OCI-LY3 (cell line): ENCODE results near the gene ASGR2.

Experiments
- H2AFZ ChIP-seq: fragments of 200-600, 300-600 bp; shearing (Covaris generic); 2 replicates; pipeline ENCODE4 v1.6.0; 2014; ENCODE audit warnings: antibody characterized with exemption, low read depth, low read length
- H3K27ac ChIP-seq: fragments of 200-600, 300-600 bp; sonication (generic); 2 replicates; pipeline ENCODE4 v1.5.1; 2014; ENCODE audit warnings: mild to moderate bottlenecking, low read length, moderate library complexity, mixed read lengths
- H3K27me3 ChIP-seq: fragments of 200-600, 300-600 bp; sonication (generic); 2 replicates; pipeline ENCODE4 v1.6.1; 2014; ENCODE audit warnings: low read depth, low read length, mixed read lengths
- H3K36me3 ChIP-seq: fragments of 200-600, 300-600 bp; sonication (generic); replicated peaks from 2 replicates; pipeline ENCODE3; 2014; ENCODE audit warnings: low read depth, low read length, mixed read lengths
- H3K4me1 ChIP-seq: fragments of 300-600, 200-600 bp; sonication (generic); 2 replicates; pipeline ENCODE4 v1.6.1; 2014; ENCODE audit warnings: low read length, mixed read lengths
- H3K4me2 ChIP-seq: fragments of 200-600, 300-600 bp; sonication (generic); 2 replicates; pipeline ENCODE4 v1.6.1; 2014; ENCODE audit warnings: low read length, mixed read lengths
- H3K4me3 ChIP-seq: fragments of 300-600, 200-600 bp; sonication (generic); 2 replicates; pipeline ENCODE4 v1.5.1; 2014; ENCODE audit warnings: antibody characterized with exemption, mild to moderate bottlenecking, low read length, moderate library complexity
- H3K79me2 ChIP-seq: fragments of 300-600, 200-600 bp; shearing (Covaris generic); 2 replicates; pipeline ENCODE4 v1.6.1; 2014; ENCODE audit warnings: mild to moderate bottlenecking, low read length, mixed read lengths
- H3K9ac ChIP-seq: fragments of 300-600, 200-600 bp; shearing (Covaris generic); 2 replicates; pipeline ENCODE4 v1.6.0; 2014; ENCODE audit warnings: mild to moderate bottlenecking, low read length, moderate library complexity
- H3K9me3 ChIP-seq: fragments of 200-600, 300-600 bp; shearing (Covaris generic); 2 replicates; pipeline ENCODE4 v1.6.1; 2014; ENCODE audit warnings: low read length, mixed read lengths; ENCODE audit not compliant: insufficient read depth
- H4K20me1 ChIP-seq: fragments of 200-600, 300-600 bp; sonication (generic); 2 replicates; pipeline ENCODE4 v1.6.1; 2016; ENCODE audit warnings: low read length, mixed read lengths; ENCODE audit not compliant: insufficient read depth
- EZH2phosphoT487 ChIP-seq: fragments of 200-600 bp; shearing (Covaris generic); IDR thresholded peaks from 2 replicates; pipeline ENCODE4 v1.6.1; 2018; ENCODE audit warnings: antibody characterized with exemption, mixed run types, low read depth
- TF ChIP-seq, protein P1 (sequence below): fragments of 200-600, 300-600 bp; sonication (generic); IDR thresholded peaks from 2 replicates; pipeline ENCODE4 v1.5.1; 2014; ENCODE audit warnings: antibody characterized with exemption, low read length, low read depth

Gene ASGR2

DNA sequence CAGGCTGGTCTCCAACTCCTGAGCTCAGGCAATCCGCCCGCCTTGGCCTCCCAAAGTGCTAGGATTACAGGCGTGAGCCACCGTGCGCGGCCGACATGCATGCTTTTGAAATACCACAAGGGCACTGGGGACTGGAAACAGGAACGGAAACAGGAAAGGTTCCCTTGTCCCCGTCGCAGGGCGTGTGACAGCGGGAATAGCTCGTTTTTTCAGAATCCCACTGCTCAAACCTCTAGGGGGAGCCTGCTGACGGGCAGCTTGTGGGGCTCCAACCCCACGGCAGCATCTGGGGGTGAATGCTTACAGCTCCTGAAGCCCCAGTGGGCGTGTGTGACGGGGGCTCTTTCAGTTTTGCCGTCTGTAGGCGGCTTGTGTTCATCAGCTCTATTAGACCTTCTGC, 18.8 kb upstream of the ASGR2 start:
- no peaks in the 10 kb centered on the region for H3K79me2 ChIP-seq
- H3K4me3 ChIP-seq, result peak overlapping the region; percentile 54
- peak overlapping the region; percentile 55 for H3K4me2 ChIP-seq
- peaks cover 38% of the 10 kb centered on the region for H3K4me1 ChIP-seq
- TF ChIP-seq, protein P1, sequence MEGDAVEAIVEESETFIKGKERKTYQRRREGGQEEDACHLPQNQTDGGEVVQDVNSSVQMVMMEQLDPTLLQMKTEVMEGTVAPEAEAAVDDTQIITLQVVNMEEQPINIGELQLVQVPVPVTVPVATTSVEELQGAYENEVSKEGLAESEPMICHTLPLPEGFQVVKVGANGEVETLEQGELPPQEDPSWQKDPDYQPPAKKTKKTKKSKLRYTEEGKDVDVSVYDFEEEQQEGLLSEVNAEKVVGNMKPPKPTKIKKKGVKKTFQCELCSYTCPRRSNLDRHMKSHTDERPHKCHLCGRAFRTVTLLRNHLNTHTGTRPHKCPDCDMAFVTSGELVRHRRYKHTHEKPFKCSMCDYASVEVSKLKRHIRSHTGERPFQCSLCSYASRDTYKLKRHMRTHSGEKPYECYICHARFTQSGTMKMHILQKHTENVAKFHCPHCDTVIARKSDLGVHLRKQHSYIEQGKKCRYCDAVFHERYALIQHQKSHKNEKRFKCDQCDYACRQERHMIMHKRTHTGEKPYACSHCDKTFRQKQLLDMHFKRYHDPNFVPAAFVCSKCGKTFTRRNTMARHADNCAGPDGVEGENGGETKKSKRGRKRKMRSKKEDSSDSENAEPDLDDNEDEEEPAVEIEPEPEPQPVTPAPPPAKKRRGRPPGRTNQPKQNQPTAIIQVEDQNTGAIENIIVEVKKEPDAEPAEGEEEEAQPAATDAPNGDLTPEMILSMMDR, result peak; percentile 40
- TF ChIP-seq EZH2phosphoT487, result no peak
- H4K20me1 ChIP-seq, result no peaks in the 10 kb centered on the region
- no peak overlapping the region for H3K9ac ChIP-seq
- no peak overlapping the region for H3K27ac ChIP-seq
- no peaks in the 10 kb centered on the region for H3K36me3 ChIP-seq
- no peaks in the 10 kb centered on the region for H3K9me3 ChIP-seq
- no peak overlapping the region for H2AFZ ChIP-seq
- H3K27me3 ChIP-seq, result peaks cover 5% of the 10 kb centered on the region; the same call in 1 of the 2 replicates

DNA sequence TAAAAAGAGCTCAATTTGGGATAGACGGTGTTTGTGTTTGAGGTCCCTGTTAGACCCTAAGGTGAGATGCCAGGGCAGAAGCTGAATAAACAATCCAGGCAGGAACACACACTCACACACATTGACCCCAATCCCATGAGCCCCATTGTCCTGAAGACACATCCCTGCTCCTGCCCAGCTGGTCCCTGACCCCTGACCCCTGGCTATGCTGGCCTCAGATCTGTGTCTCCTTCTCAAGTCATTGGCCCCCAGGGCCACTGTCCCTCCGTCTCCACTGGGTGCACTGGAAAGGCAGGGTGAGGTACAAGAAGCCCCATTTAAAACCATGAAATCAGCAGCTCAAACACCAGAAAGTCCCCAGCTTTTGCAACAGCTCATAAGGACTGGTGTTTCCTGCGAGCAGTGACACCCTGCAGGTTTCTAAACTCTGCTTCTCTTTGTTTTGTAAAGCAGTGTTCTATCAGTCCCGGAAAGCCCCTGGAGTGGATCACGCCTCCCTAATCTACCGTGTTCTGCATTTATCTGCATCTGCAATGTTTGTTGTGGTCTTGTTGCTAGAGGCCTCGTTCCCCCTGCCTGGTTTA, 18.0 kb upstream of the ASGR2 start:
- no peaks in the 10 kb centered on the region for H3K9me3 ChIP-seq
- no peak overlapping the region for H2AFZ ChIP-seq
- peak overlapping the region; percentile 56 for H3K27ac ChIP-seq
- H3K79me2 ChIP-seq, result no peaks in the 10 kb centered on the region
- peak overlapping the region; percentile 20 for H3K4me3 ChIP-seq
- TF ChIP-seq EZH2phosphoT487, result no peak
- TF ChIP-seq, protein P1, result no peak
- H3K36me3 ChIP-seq, result no peaks in the 10 kb centered on the region
- H3K4me2 ChIP-seq, result peak overlapping the region; percentile 55
- H3K27me3 ChIP-seq, result peaks cover 5% of the 10 kb centered on the region; the same call in 1 of the 2 replicates
- no peaks in the 10 kb centered on the region for H4K20me1 ChIP-seq
- peak overlapping the region; percentile 26; the same call in 1 of the 2 replicates for H3K9ac ChIP-seq
- peaks cover 38% of the 10 kb centered on the region for H3K4me1 ChIP-seq

DNA sequence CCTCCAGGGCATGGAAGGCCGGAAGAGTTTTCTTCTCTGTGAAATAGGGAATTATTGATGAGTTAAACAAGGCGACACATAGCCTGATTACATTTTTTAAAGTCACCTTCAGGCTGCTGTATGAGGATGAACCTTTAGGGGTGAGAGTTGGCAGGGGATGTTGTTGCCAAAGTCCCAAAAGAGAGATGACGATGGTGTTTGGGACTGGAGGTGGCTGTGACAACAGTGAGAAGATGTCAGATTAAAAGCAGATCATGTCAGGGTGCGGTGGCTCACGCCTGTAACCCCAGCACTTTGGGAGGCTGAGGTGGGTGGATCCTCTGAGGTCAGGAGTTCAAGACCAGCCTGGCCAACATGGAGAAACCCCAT, 16.8 kb upstream of the ASGR2 start:
- Histone ChIP-seq H3K36me3 (no peaks in the 10 kb centered on the region), H3K27ac (peak overlapping the region; percentile 40), H3K79me2 (no peaks in the 10 kb centered on the region), H3K9me3 (no peaks in the 10 kb centered on the region), H4K20me1 (no peaks in the 10 kb centered on the region), H2AFZ (no peak overlapping the region), H3K4me2 (peak overlapping the region; percentile 57; the same call in 1 of the 2 replicates), H3K4me1 (peaks cover 38% of the 10 kb centered on the region), H3K9ac (no peak overlapping the region), H3K27me3 (no peaks in the 10 kb centered on the region), H3K4me3 (no peak overlapping the region)
- TF ChIP-seq, protein P1, result no peak

DNA sequence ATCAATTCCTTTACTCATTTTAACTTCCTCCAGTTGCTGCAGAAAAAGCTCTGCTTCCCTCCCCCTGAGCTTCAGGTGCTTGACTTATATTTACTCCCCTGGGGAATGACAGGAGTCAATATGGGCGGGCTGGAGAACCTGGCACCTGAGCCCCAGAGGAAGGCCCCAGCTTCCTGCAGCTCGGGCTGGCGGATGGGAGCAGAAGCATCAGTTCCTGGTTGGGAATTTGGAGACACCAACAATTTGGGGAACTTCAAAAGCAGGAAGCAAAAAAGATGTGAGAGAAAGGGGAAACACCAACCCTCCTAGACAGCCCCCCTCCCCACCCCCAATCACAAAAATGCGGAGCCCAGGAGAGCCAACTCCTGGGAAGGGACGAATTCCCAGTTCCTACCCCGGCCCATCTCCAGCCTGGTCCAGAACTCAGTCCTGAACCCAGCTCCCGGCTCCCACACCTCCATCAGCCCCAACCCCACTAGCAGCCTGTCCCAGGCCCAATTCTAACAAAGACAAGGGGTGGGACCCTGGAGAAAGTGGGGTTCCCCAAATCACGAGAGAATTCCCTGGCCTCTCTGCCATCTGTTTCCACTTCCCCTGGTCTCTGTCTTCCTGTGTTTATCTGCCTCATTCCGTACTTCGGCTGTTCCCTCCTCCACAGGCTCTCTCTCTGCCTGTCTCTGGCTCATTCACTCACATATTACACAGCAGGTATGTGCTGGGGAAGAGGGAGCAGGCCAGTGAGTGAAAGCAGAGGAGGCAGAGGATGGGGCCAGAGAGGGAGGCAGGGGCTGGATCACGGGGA, 16.2 kb upstream of the ASGR2 start:
- H3K79me2 ChIP-seq, result no peaks in the 10 kb centered on the region
- H3K27me3 ChIP-seq, result no peaks in the 10 kb centered on the region
- TF ChIP-seq, protein P1, result no peak
- no peak for TF ChIP-seq EZH2phosphoT487
- H3K4me3 ChIP-seq, result no peak overlapping the region
- no peak overlapping the region for H2AFZ ChIP-seq
- peaks cover 38% of the 10 kb centered on the region for H3K4me1 ChIP-seq
- no peaks in the 10 kb centered on the region for H4K20me1 ChIP-seq
- no peaks in the 10 kb centered on the region for H3K9me3 ChIP-seq
- H3K4me2 ChIP-seq, result peak overlapping the region; percentile 57
- H3K36me3 ChIP-seq, result no peaks in the 10 kb centered on the region
- H3K27ac ChIP-seq, result peak overlapping the region; percentile 40
- H3K9ac ChIP-seq, result peak overlapping the region; percentile 11; the same call in 1 of the 2 replicates
